HG02588 (cell line): ENCODE results near the gene DGKB.

Experiments
- ATAC-seq: cut with Tn5 transposase; IDR thresholded peaks from one replicate; pipeline ENCODE4 v1.9.1; 2021; ENCODE audit warnings: mild to moderate bottlenecking, moderate library complexity; ENCODE audit not compliant: unreplicated experiment

Gene DGKB

DNA sequence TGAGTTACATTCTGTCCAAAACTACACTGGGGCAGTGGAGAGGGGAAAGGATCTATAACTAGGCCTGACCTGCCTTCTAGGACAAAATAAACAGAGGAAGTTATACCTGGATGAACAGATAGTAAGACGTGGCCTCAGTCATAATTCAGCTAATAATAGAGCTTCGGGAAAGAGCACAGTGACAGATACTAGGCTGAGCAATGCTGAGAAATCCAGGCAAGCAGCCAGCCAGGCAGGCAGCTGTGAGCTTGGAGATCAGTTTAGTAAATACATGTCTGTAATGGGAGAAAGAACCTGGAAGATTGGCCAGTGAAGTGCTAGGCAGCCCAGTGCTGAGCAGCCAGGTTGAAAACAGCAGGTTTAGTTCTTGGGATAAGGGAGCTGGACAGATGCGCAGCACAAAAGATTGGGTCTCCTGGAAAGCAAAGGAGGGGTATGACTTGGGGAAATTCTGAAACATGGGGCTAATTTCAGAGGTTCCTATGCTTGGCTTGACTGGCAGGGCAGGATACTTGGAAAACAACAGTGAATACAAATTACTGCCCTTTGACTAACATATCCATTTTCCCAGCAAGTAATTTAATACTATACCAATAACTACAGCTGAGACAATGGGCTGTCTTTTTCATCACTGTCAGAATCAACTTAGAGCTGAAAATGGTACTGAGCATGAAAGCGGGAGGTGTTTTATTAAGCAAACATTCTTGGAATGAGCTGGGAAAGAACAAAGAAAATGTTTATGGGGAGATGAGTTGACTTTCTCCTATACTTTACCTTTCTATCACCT is 140.8 kb downstream of the DGKB start:
- no peak for ATAC-seq

GRCh38 chr7:14760730-14761478 is 141.6 kb downstream of the DGKB start:
- no peak for ATAC-seq

GRCh38 chr7:14759785-14760184 is 142.8 kb downstream of the DGKB start:
- no peak for ATAC-seq

DNA sequence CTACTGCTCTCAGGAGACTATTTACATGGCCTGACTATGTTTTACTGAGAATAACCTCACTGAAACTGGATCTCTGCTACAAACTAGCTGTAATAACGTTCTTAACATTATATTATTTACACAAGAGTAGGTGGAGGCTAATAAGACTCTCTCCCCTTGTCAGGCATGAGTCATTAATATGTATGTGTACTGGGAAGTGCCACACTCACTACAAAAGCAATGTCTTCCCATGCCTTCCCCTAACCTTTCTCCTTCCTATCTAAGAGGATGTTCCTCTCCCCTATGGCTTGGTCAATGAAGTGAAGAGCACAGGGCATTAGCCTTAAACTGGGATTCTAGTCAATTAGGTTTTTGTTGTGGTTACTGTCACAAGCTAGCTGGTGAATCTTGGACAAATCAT is 147.9 kb downstream of the DGKB start:
- no peak for ATAC-seq

DNA sequence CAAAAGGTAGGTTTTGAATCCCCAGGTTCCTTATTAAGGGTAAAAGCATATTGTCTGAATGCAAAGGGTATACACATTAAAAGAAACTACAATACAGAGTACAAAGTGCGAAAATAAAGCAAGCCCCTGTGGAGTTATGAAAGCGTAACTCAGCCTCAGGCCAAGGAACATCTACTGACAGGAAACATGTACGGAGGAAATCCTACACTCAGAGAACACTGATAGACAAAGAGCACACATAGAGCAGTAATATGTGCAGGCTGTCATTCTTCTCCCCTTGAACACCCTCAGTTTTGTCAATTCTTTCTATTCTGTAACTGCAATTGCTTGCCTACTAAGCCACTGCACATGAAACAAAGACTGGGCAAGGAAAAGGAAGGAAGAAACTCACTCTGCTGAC is 150.2 kb downstream of the DGKB start:
- no peak for ATAC-seq

- ATAC-seq, result no peak
Measured at GRCh38 chr7:14751461-14751860, 151.1 kb downstream of the DGKB start.

- ATAC-seq, result no peak
Measured at GRCh38 chr7:14748461-14748860, 154.1 kb downstream of the DGKB start.

DNA sequence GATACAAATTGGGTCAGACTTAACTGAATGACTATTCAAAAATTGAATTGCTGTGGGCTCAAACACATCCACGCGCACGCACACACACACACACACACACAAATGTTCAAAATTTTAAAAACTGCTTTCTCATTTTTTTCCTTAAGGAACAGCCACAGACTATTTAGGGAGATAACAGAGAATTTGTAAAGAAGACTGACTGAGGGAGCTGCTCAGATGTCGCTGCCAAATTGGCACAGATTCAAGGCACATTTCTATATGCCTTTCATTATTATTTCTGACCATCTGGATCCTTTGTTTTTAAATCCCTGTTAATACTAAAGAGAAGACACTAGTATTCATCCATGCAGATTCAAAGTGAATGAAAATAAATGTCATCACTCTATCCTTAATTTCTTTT is 154.8 kb downstream of the DGKB start:
- ATAC-seq, result no peak

- no peak for ATAC-seq
Measured at GRCh38 chr7:14745076-14745475, 157.5 kb downstream of the DGKB start.

GRCh38 chr7:14740606-14741005 is 161.9 kb downstream of the DGKB start:
- no peak for ATAC-seq

DNA sequence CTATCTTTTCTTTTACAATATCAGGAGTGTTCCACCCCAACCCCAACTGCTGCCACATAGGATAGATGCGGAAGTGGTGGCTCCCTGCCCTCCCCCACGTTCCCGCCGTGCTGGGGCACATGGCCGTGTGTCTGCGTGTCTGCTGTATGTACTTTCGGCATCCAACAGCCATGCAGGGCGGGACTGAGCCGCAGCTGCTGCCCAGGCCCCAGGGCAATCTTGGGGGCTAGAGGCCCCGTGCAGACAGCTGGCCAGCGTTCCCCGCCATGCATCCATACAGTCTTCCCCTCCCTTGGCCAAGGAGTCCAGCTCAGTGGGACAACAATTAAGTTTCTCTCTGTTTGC is 162.7 kb downstream of the DGKB start:
- ATAC-seq, result no peak

GRCh38 chr7:14739168-14739840 is 163.2 kb downstream of the DGKB start:
- no peak for ATAC-seq

DNA sequence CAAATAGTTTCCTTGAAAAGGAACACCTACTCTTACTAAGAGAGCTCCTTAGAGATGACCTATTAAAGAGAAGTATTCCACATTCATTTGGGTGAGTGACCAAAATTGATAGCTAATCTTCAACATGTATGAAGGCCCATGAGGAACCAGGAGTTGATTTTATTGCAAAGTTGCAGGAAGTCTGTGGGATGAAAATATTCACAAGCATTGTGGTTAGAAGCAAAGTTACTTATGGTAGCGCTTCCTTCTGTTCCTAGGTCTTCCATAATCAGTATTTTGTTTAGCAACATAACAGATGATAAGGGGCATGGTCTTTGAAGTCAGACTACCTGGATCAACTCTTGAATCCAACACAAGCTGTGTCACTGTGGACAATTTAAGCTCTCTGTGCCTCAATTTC is 164.5 kb downstream of the DGKB start:
- no peak for ATAC-seq

GRCh38 chr7:14734839-14735321 is 167.7 kb downstream of the DGKB start:
- ATAC-seq, result no peak

DNA sequence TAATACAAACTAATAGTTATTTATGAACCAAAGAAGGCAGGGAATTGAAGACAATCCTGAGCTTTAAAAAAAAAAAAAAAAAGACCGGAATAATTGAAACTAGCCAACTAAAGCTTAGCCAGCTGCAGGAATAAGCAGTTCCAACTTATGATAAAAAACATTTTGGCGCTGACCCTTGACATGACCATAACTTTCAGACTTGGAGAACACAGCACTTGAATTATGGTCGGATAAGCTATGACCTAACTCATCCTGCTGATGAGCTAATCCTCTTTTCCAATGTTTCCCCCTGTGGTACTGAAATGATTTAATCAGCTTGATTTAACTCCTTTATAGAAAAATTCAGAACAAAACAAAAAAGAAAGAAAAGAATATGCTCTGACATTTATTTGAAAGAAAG is 181.8 kb downstream of the DGKB start:
- no peak for ATAC-seq

- ATAC-seq, result no peak
Measured at GRCh38 chr7:14717816-14718215, 184.7 kb downstream of the DGKB start.

DNA sequence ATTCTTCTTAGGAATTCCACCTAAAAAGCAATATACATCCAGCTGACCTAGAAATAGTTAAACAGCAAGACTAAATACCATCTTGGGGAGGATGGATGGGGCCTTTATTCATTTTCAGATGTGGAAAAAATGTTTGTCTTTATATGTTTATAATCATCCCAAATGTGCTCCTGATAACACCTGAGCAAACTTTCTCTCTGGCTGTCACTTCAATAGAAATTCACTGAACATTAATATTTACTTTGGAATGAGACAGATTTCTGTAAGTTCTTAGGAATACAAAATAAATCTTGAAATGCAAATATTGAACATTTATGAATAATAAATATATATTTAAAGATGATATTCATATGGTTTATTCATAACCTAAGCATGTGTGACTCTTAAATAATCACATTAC is 185.4 kb downstream of the DGKB start:
- no peak for ATAC-seq

DNA sequence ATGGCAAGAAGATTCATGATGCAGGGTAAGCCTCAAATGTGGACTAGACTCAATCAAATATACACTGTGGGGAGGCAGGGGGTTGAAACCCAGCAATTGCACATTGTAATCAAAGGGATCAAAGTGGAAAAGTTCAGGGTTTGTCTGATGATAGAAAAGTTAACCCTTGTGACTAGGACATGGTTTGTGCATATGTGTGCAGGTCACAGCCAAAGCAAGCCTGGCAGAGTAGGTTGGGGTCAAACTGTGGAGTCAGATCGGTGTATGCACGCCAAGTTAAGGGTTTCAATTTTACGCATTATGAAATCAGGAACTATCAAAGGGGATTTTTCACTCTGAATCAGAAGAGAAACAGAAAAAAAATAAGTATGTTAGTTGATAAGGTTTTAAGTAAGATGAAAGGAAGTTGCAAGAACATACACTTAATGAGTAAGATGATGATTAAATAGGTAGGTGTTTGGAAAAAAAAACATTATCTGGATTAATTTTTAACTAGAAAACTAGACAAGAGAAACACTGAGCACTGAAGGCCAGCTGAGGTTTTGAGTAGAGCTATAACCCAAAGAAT is 188.3 kb downstream of the DGKB start:
- ATAC-seq, result peak; percentile 98

DNA sequence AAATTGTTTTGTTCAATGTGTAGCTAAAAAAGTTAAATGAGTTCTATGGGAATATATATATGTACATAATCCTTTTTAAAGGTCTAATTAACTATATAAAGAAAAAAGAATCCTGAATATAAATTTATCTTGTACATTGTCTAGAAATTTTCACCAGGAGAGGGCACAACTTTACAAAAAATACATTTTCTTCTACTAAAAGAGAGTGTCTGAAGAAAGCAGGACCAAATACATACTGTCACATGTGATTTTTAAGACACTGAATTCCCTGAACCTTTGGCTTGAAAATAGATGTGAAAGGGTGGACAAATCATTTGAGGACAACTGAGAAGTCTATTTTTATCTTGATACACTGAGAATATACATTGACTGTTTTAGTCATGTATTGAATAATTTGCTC is 204.3 kb downstream of the DGKB start:
- no peak for ATAC-seq

DNA sequence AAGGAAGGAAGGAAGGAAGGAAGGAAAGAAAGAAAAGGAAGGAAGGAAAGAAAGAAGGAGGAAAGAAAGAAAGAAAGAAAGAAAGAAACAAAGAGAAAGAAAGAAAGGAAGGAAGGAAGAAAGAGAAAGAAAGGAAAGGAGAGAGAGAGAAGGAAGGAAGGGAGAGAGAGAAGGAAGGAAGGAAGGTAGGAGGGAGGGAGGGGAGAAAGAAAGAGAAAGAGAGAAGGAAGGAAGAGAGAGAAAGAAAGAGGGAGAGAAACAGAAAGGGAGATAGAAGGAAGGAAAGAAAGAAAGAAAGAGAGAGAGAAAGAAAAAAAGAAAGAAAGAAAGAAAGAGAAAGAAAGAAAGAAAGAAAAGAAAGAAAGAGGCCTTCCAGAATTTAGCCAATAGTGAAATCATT is 204.9 kb downstream of the DGKB start:
- ATAC-seq, result no peak

GRCh38 chr7:14691597-14692203 is 210.9 kb downstream of the DGKB start:
- no peak for ATAC-seq
